ENCODE measurements around the gene SAMD11.

SAMD11 gene

DNA sequence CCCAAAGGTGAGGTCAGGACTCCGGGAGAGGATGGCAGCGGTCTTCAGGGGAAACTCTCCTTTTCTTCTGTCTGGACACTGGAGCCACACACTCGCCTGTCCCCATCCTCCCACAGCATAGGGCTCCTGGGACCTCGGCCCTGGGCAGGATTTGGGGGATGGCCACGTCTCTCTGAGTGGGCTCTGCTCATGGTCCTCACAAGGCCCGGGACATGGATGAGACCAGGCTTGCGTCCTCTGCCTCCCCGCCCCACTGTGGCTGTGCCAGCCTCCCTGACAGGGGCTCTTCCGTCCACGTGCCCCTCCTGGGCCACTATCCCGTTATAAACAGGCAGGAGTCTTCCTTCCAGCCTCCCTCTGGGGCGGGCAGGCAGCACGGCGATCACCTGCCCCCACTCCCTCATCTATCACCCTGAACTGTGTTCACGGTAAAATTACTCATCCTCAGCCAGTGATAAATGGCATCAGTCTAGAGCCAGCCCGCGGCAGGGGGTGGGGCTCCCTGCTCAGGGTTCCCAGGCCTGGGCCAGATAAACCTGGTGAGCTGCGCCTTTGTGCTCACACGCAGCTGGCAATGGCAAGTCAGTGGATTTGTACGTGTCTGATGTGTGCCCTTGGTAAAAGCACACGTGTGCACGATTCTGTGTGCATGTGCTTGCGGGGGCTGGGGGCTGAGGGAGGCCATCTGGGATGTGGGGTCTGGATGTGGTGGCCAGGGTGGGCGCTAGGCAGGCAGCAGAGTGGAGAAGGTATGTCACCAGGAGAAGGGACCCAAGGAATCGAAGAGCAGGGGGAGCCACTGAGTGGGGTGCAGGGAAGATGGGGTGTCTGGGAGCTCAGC, 12.6 kb upstream of the SAMD11 start:
- peak; percentile 41 for DNase-seq
- Mint-ChIP-seq H3K27me3 (peaks cover 69% of the 10 kb centered on the region), H3K4me1 (ENCODE audit: low read depth) (no peaks in the 10 kb centered on the region), H3K36me3 (ENCODE audit: low read depth) (no peaks in the 10 kb centered on the region), H3K4me3 (no peak overlapping the region), H3K27ac (no peak overlapping the region), H3K9me3 (no peaks in the 10 kb centered on the region)

- H3K27ac Mint-ChIP-seq: no peak overlapping the region
- H3K4me1 Mint-ChIP-seq (ENCODE audit: low read depth): no peaks in the 10 kb centered on the region
- no peaks in the 10 kb centered on the region for H3K36me3 Mint-ChIP-seq (ENCODE audit: low read depth)
- no peaks in the 10 kb centered on the region for H3K9me3 Mint-ChIP-seq
- H3K27me3 Mint-ChIP-seq: peaks cover 58% of the 10 kb centered on the region
- no peak overlapping the region for H3K4me3 Mint-ChIP-seq
- peak; percentile 28 for DNase-seq
Observed at GRCh38 chr1:911875-912739, 11.6 kb upstream of the SAMD11 start.

DNA sequence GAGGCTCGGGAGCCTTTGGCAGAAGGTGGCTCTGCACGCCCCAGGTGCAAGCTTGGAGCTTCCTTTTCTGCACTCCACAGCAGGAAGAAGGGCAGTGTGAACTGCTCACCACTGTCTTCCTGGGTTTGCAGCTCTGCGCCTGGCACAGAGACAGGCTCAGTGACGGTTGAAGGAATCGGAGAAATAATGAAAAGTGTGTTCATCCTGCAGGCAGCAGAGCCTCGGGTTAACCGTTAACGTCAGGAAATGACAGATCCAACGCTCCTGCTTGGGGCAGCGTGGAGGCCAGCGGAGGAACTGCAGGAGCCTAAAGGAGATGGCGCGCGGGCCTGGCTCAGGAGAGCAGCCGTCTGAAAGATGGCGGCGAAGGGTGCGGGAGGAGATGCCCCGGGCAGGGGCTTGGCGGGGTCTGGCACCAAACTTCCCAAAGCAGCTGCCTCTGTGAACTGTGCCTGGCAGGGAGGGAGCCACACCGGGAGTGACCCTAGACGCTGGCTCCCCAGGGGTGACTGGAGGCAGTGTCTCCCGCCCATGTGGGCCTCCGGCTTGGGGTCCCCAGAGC, 10.9 kb upstream of the SAMD11 start:
- H3K36me3 Mint-ChIP-seq (ENCODE audit: low read depth): no peaks in the 10 kb centered on the region
- H3K9me3 Mint-ChIP-seq: no peaks in the 10 kb centered on the region

GRCh38 chr1:913491-914130, 10.1 kb upstream of the SAMD11 start:
- H3K4me1 Mint-ChIP-seq (ENCODE audit: low read depth): no peaks in the 10 kb centered on the region
- no peak overlapping the region for H3K4me3 Mint-ChIP-seq
- H3K27me3 Mint-ChIP-seq: peaks cover 59% of the 10 kb centered on the region
- H3K9me3 Mint-ChIP-seq: no peaks in the 10 kb centered on the region
- no peaks in the 10 kb centered on the region for H3K36me3 Mint-ChIP-seq (ENCODE audit: low read depth)
- DNase-seq: peak; percentile 29
- H3K27ac Mint-ChIP-seq: no peak overlapping the region

More for the DNA sequence above, 10.9 kb upstream of the SAMD11 start:
- H3K4me3 Mint-ChIP-seq: no peak overlapping the region
- H3K27ac Mint-ChIP-seq: no peak overlapping the region
- no peaks in the 10 kb centered on the region for H3K4me1 Mint-ChIP-seq (ENCODE audit: low read depth)
- DNase-seq: peak; percentile 31
- H3K27me3 Mint-ChIP-seq: peaks cover 58% of the 10 kb centered on the region

- Mint-ChIP-seq H3K27me3 (peaks cover 66% of the 10 kb centered on the region), H3K9me3 (no peaks in the 10 kb centered on the region), H3K27ac (no peak overlapping the region), H3K36me3 (ENCODE audit: low read depth) (no peaks in the 10 kb centered on the region), H3K4me1 (ENCODE audit: low read depth) (no peaks in the 10 kb centered on the region), H3K4me3 (no peak overlapping the region)
- peak; percentile 20 for DNase-seq
Observed at GRCh38 chr1:914131-914890, 9.4 kb upstream of the SAMD11 start.

- Mint-ChIP-seq H3K9me3 (no peaks in the 10 kb centered on the region), H3K36me3 (ENCODE audit: low read depth) (no peaks in the 10 kb centered on the region), H3K4me1 (ENCODE audit: low read depth) (no peaks in the 10 kb centered on the region), H3K4me3 (no peak overlapping the region), H3K27me3 (peaks cover 70% of the 10 kb centered on the region), H3K27ac (no peak overlapping the region)
- DNase-seq: no peak
Observed at GRCh38 chr1:914891-915280, 8.8 kb upstream of the SAMD11 start.

GRCh38 chr1:915295-916172, 8.2 kb upstream of the SAMD11 start:
- Mint-ChIP-seq H3K4me1 (ENCODE audit: low read depth) (peaks cover 2% of the 10 kb centered on the region), H3K36me3 (ENCODE audit: low read depth) (no peaks in the 10 kb centered on the region), H3K4me3 (no peak overlapping the region), H3K9me3 (no peaks in the 10 kb centered on the region), H3K27me3 (peaks cover 74% of the 10 kb centered on the region), H3K27ac (no peak overlapping the region)
- no peak for DNase-seq

DNA sequence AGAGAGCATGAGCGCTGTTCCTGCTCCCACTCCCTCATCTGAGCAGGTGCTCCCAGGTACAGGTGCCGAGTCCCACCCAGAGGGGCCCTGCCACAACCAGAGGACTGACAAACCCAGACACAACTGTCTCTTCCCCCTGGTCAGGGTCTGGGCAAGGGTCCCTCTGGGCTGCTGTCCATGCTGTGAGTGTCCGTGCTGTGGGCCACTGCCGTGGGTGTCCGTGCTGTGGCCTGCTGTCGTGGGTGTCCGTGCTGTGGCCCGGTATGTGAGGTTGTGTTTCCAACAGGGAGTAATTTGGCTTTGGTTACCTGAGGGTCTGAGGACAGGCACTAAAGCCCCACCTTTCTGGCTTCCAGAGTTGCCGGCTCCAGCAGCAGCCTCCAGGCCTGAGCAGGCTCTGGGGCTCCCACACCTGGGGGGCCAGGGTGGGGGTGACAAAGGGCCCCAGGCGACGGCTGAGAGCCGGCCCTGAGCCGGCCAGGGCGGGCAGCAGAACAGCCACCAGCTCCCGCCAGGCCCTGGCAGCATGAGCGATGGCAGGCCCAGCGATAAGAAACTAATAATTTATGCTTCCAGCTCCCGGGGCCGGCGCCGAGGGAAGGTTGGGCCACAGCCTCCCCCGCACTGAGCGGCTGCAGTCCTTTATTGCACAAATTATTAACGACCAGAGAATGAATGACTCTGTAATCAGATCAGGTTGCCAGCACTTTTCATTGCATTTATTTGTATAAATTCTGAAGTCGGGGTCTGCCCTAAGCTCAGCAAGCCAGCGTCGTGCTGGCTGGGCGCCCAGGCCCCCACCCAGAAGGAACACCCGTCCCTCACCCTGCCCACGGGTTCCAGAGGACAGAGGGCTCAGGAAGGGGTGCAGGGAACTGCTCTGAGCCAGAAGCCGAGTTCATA, 7.3 kb upstream of the SAMD11 start:
- no peak for DNase-seq

DNA sequence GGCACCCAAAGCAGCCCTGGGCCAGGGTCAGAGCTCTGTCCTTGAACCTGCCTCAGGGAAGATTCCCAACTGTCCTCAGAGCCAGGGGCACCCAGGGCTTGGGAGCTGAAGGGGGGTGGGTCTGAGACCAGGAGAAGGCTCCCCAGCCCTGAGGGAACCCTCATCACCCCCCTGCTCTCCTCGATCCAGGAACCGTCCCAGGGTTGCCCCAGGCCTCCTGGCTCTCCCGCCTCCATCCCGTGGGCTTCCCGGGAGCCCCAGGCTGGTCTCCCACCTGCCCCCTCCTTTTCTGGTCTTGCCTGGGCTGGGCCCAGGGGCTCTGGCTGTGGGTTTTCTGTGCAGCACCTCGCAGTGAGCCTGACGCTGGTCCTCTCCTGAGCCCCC, 6.7 kb upstream of the SAMD11 start:
- H3K4me3 Mint-ChIP-seq: no peak overlapping the region
- peaks cover 11% of the 10 kb centered on the region for H3K4me1 Mint-ChIP-seq (ENCODE audit: low read depth)
- DNase-seq: no peak
- no peak overlapping the region for H3K27ac Mint-ChIP-seq
- H3K27me3 Mint-ChIP-seq: peaks cover 71% of the 10 kb centered on the region
- H3K9me3 Mint-ChIP-seq: no peaks in the 10 kb centered on the region
- H3K36me3 Mint-ChIP-seq (ENCODE audit: low read depth): no peaks in the 10 kb centered on the region

More for the DNA sequence above, 7.3 kb upstream of the SAMD11 start:
- Mint-ChIP-seq H3K4me1 (ENCODE audit: low read depth) (peaks cover 8% of the 10 kb centered on the region), H3K27me3 (peaks cover 72% of the 10 kb centered on the region), H3K27ac (no peak overlapping the region), H3K4me3 (no peak overlapping the region), H3K36me3 (ENCODE audit: low read depth) (no peaks in the 10 kb centered on the region), H3K9me3 (no peaks in the 10 kb centered on the region)

GRCh38 chr1:917466-918091, 6.1 kb upstream of the SAMD11 start:
- no peak for DNase-seq
- H3K4me1 Mint-ChIP-seq (ENCODE audit: low read depth): peaks cover 11% of the 10 kb centered on the region
- no peaks in the 10 kb centered on the region for H3K36me3 Mint-ChIP-seq (ENCODE audit: low read depth)
- no peak overlapping the region for H3K4me3 Mint-ChIP-seq
- no peaks in the 10 kb centered on the region for H3K9me3 Mint-ChIP-seq
- no peak overlapping the region for H3K27ac Mint-ChIP-seq
- peaks cover 71% of the 10 kb centered on the region for H3K27me3 Mint-ChIP-seq

DNA sequence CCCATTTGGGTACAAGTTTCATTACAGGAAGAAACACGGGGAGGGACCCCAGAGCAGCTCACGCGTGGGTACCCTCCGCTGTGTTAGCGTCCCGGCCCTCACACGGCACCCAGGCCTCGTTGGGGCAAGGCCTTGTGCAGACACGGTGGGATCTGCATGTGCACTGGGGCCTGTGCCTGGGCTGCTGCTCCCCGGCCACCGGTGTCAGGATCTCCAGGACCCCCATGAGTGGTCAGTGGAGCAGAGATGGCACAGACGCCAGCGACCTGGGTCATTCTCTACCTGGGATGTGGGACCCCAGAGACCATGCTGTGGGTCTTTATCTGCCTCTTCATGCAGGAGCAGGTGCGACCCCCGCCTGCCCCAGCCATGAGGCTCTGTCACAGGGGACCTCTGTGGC, 5.4 kb upstream of the SAMD11 start:
- no peak for DNase-seq
- Mint-ChIP-seq H3K27me3 (peaks cover 72% of the 10 kb centered on the region), H3K4me1 (ENCODE audit: low read depth) (peaks cover 16% of the 10 kb centered on the region), H3K9me3 (no peaks in the 10 kb centered on the region), H3K36me3 (ENCODE audit: low read depth) (no peaks in the 10 kb centered on the region), H3K27ac (no peak overlapping the region), H3K4me3 (no peak overlapping the region)

GRCh38 chr1:918843-919242, 4.9 kb upstream of the SAMD11 start:
- no peak overlapping the region for H3K27ac Mint-ChIP-seq
- no peaks in the 10 kb centered on the region for H3K36me3 Mint-ChIP-seq (ENCODE audit: low read depth)
- peaks cover 17% of the 10 kb centered on the region for H3K4me1 Mint-ChIP-seq (ENCODE audit: low read depth)
- H3K27me3 Mint-ChIP-seq: peaks cover 71% of the 10 kb centered on the region
- DNase-seq: no peak
- H3K4me3 Mint-ChIP-seq: no peak overlapping the region
- no peaks in the 10 kb centered on the region for H3K9me3 Mint-ChIP-seq
